K562 (cell line): ENCODE data around the gene KCNN3. TPM values are rescaled to one million over a fixed set of nuclear protein-coding genes. Genes with fewer than 3 reads are reported as not detected.

ENCODE experiments used
- ATAC-seq: fragments of 200-7000 bp; cut with Tn5 transposase; 3 replicates; pipeline ENCODE4 v1.9.1; 2020; ENCODE audit warnings: moderate library complexity
- BruUV-seq: library from RNA; stranded (reverse); fragments of 400-500 nt; replicated peaks from 2 replicates; lab custom pipeline; 2021; lab: Mats Ljungman, UMichigan
- CTCF ChIA-PET: fragments of 300-600 bp; formaldehyde crosslinking; extraction: SDS; loops from one replicate; lab custom pipeline; 2021; ENCODE audit warnings: low intra/inter-chr PET ratio; lab: Yijun Ruan, JAX
- POLR2A ChIA-PET: fragments of 300-600, 350-650 bp; sonication (Branson Sonifier 250); formaldehyde crosslinking; extraction: SDS; loops from one replicate; lab custom pipeline; 2021; ENCODE audit warnings: antibody characterized with exemption, inconsistent platforms; lab: Yijun Ruan, JAX
- DNase-seq, 4 experiments: peaks; one replicate each; pipeline versions ENCODE4 v3.0.0 to v3.0.0-alpha.2; 2011 to 2018; ENCODE audit warnings: low spot score in 3 of 4, mixed read lengths in 3 of 4; ENCODE audit errors: extremely low read depth in 1 of 4
- FAIRE-seq: peaks from 2 replicates; lab custom pipeline; 2011; peaks lifted over from hg19 to GRCh38; lab: Jason Lieb, UNC
- H2AFZ ChIP-seq: 2 replicates; pipeline ENCODE4 v1.6.0; 2011; ENCODE audit warnings: low read depth, low read length, control low read depth, inconsistent platforms
- H3K27ac ChIP-seq: fragments of 200-600 bp; 3 replicates; pipeline ENCODE4 v1.8.0; 2011; ENCODE audit warnings: low read depth, mild to moderate bottlenecking, control low read depth, inconsistent platforms, low read length, moderate library complexity, mixed read lengths; ENCODE audit errors: extremely low read depth
- H3K27me3 ChIP-seq, 2 experiments: fragments of 300-600 bp in 1 of 2; 2 replicates in 1 of 2; 3 replicates in 1 of 2; pipeline versions ENCODE4 v1.6.0 to v1.8.0; 2011; ENCODE audit warnings: inconsistent platforms in 2 of 2, low read length in 2 of 2, mild to moderate bottlenecking in 1 of 2, mixed read lengths in 1 of 2, moderate library complexity in 1 of 2; ENCODE audit not compliant: control insufficient read depth in 2 of 2, insufficient read depth in 2 of 2
- H3K36me3 ChIP-seq: fragments of 300-600 bp; 3 replicates; pipeline ENCODE4 v1.8.0; 2011; ENCODE audit warnings: mild to moderate bottlenecking, low read length, inconsistent platforms; ENCODE audit not compliant: control insufficient read depth, insufficient read depth
- H3K4me1 ChIP-seq, 2 experiments: fragments of 200-600 bp in 1 of 2; replicated peaks in 1 of 2; 2 replicates in 1 of 2; 3 replicates in 1 of 2; pipeline versions ENCODE4 v1.5.1 to v1.8.0; 2011; ENCODE audit warnings: inconsistent platforms in 2 of 2, low read length in 2 of 2, mild to moderate bottlenecking in 1 of 2, mixed read lengths in 1 of 2, moderate library complexity in 1 of 2; ENCODE audit not compliant: control insufficient read depth in 2 of 2, insufficient read depth in 2 of 2
- H3K4me2 ChIP-seq: 2 replicates; pipeline ENCODE4 v1.6.1; 2011; ENCODE audit warnings: low read length, control low read depth, inconsistent platforms, mixed read lengths; ENCODE audit not compliant: insufficient read depth
- H3K4me3 ChIP-seq: fragments of 200-600 bp; sonication (generic), shearing (Covaris generic); 2 replicates; pipeline ENCODE4 v1.5.1; 2016; ENCODE audit warnings: control low read depth, inconsistent platforms
- H3K79me2 ChIP-seq: fragments of 200-600 bp; 3 replicates; pipeline ENCODE4 v1.8.0; 2011; ENCODE audit warnings: low read length, inconsistent platforms; ENCODE audit not compliant: control insufficient read depth, insufficient read depth
- H3K9ac ChIP-seq, 2 experiments: 2 replicates each; pipeline versions ENCODE4 v1.6.0 to v1.6.1; 2011; ENCODE audit warnings: low read depth in 2 of 2, low read length in 2 of 2, control low read depth in 1 of 2, inconsistent platforms in 1 of 2, mild to moderate bottlenecking in 1 of 2, mixed read lengths in 1 of 2; ENCODE audit not compliant: insufficient read depth in 1 of 2
- H3K9me1 ChIP-seq: one replicate; pipeline ENCODE4 v1.6.0; 2011; ENCODE audit warnings: inconsistent platforms, mild to moderate bottlenecking, low read length, moderate library complexity; ENCODE audit not compliant: control insufficient read depth, insufficient read depth
- H3K9me3 ChIP-seq: replicated peaks from 2 replicates; pipeline ENCODE4 v1.5.1; 2011; ENCODE audit warnings: low read depth, low read length, inconsistent platforms; ENCODE audit not compliant: control insufficient read depth, insufficient read depth
- H4K20me1 ChIP-seq: replicated peaks from 2 replicates; pipeline ENCODE4 v1.6.1; 2011; ENCODE audit warnings: low read length, inconsistent platforms, mixed read lengths; ENCODE audit not compliant: control insufficient read depth, insufficient read depth
- CBX2 ChIP-seq: fragments of 200-600 bp; sonication (generic); IDR thresholded peaks from one replicate; pipeline ENCODE4 v1.6.1; 2012; ENCODE audit warnings: mild to moderate bottlenecking, low read length, inconsistent platforms; ENCODE audit not compliant: insufficient read depth, poor library complexity, severe bottlenecking
- KDM1A ChIP-seq, 2 experiments: fragments of 450-650 bp; IDR thresholded peaks; 2 replicates each; pipeline ENCODE4 v1.6.1; 2016; ENCODE audit warnings: mild to moderate bottlenecking in 2 of 2
- RCOR1 ChIP-seq, 2 experiments: IDR thresholded peaks; 2 replicates each; pipeline ENCODE4 v1.6.1; 2012; ENCODE audit warnings: low read depth in 2 of 2, low read length in 2 of 2, borderline replicate concordance in 1 of 2, improper control_type of control experiment in 1 of 2
- WGBS: fragments of 100-300 bp; shearing (Covaris generic); methylation state at CpG from one replicate; pipeline ENCODE4 v1.1.6; 2016; ENCODE audit warnings: low coverage, mixed read lengths; ENCODE audit not compliant: insufficient coverage; ENCODE audit errors: missing lambda C conversion rate; 5-methylcytosine and 5-hydroxymethylcytosine counted together
- in situ Hi-C: fragments of 300-500 bp; cut with MboI; formaldehyde crosslinking; loops from 4 replicates; pipeline ENCODE4 v1.15.0; 2018; ENCODE audit warnings: inconsistent platforms, mixed read lengths
- intact Hi-C: fragments of 100-400 bp; cut with micrococcal nuclease; formaldehyde crosslinking; loops from 2 replicates; pipeline ENCODE4 v1.14.2; 2022
- polyA plus RNA-seq, 8 experiments: library from polyadenylated mRNA; depleted of rRNA in 4 of 8; stranded (reverse) in 5 of 8; unstranded in 3 of 8; fragments of >200 nt; fragmentation: Nextera tagmentation in 2 of 8; fragmentation: Illumina TruSeq in 1 of 8; extraction: Ambion mirVana in 2 of 8; extraction: Trizol in 1 of 8; gene quantifications; 2 replicates each; pipeline versions ENCODE4 v1.2.1 to v1.2.3, GENCODE V29; 2011 to 2014; ENCODE audit warnings: inconsistent platforms in 1 of 8, missing spikeins in 1 of 8
- total RNA-seq, 7 experiments: library from RNA; depleted of rRNA in 6 of 7; stranded (reverse); fragments of >200 nt in 6 of 7; fragmentation: Illumina TruSeq in 2 of 7; extraction: Trizol in 2 of 7; gene quantifications; 2 replicates each; pipeline versions ENCODE4 v1.2.1 to v1.2.3, GENCODE V29; 2011 to 2021; ENCODE audit warnings: low replicate concordance in 1 of 7
- TF ChIP-seq, protein P1 (sequence below), 3 experiments: fragments of 200-800 bp in 1 of 3; sonication (Bioruptor generic) in 1 of 3; sonication (generic) in 1 of 3; formaldehyde crosslinking in 1 of 3; IDR thresholded peaks; 2 replicates each; pipeline versions ENCODE4 v1.6.1 to v1.8.0; 2016 to 2022; ENCODE audit warnings: mild to moderate bottlenecking in 2 of 3, missing compliant biosample characterization in 2 of 3, missing genetic modification characterization in 2 of 3, missing genetic modification reagents in 1 of 3
- TF ChIP-seq, protein P2 (sequence below), 2 experiments: fragments of 450-650 bp in 1 of 2; sonication (generic) in 1 of 2; formaldehyde crosslinking in 1 of 2; IDR thresholded peaks in 1 of 2; conservative IDR thresholded peaks in 1 of 2; 2 replicates each; pipeline versions ENCODE4 v1.6.1 to v1.8.1; 2016 to 2023; ENCODE audit warnings: mild to moderate bottlenecking in 2 of 2, moderate library complexity in 2 of 2, inconsistent platforms in 1 of 2, missing genetic modification reagents in 1 of 2

KCNN3 gene
- total and polyA plus RNA-seq, 9 of the 15 experiments (the other 6 are each of a cell fraction or from before 2014, with no cell fraction given) = 0.02 to 0.03 TPM; not detected in 7

DNA sequence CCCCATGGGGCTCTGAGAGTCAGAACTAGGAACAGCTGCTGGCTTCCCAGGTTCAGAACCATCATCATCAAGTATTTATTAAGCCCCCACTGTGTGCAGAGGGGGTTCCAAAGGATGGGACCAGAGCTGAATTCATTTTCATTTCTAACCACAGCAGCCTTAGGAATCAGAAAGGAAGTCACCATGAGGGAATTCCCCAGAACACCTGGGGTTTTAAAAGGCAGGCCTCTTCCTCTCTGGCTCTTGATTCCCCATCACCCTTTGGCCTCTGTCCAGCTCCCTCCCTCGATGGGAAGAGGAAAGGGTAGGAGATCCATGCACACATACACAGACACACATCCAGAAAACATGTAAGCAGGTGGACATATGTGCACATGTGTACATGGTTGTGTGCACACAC, 1.3 kb upstream of the KCNN3 start:
- no peak overlapping the region for H3K9ac ChIP-seq
- H3K9me3 ChIP-seq = no peaks in the 10 kb centered on the region
- POLR2A ChIA-PET = no interaction called here
- DNase-seq (no peak), ATAC-seq (no peak), FAIRE-seq (no peak)
- no peak overlapping the region for H3K4me2 ChIP-seq
- H3K79me2 ChIP-seq = no peaks in the 10 kb centered on the region
- H3K36me3 ChIP-seq = no peaks in the 10 kb centered on the region
- TF ChIP-seq CBX2 = no peak
- 0 out of 4 replicates have a peak, but pooled peaks of 1 of the 2 experiments have one; percentile 13 for TF ChIP-seq KDM1A (IDR thresholded peaks at IDR 0.05)
- TF ChIP-seq RCOR1 (IDR thresholded peaks at IDR 0.05; ENCODE audit: borderline replicate concordance in 1 of 2, low read depth in 2 of 2, low read length in 2 of 2) = no peak
- 0% methylated on average over 1 of the region's 1 CpG for WGBS
- BruUV-seq = no TSS peak
- intact Hi-C loops = no loop called here
- peaks cover 17 to 21% of the 10 kb centered on the region in 2 experiments; a peak in 4 of 5 replicates for H3K27me3 ChIP-seq
- CTCF ChIA-PET = no interaction called here
- no peak overlapping the region for H3K27ac ChIP-seq
- no peaks in the 10 kb centered on the region for H3K9me1 ChIP-seq
- no peaks in the 10 kb centered on the region for H4K20me1 ChIP-seq
- no peak overlapping the region for H3K4me3 ChIP-seq
- H3K4me1 ChIP-seq = peaks cover 15 to 36% of the 10 kb centered on the region in 2 experiments
- no peak overlapping the region for H2AFZ ChIP-seq
- in situ Hi-C loops = no loop called here

DNA sequence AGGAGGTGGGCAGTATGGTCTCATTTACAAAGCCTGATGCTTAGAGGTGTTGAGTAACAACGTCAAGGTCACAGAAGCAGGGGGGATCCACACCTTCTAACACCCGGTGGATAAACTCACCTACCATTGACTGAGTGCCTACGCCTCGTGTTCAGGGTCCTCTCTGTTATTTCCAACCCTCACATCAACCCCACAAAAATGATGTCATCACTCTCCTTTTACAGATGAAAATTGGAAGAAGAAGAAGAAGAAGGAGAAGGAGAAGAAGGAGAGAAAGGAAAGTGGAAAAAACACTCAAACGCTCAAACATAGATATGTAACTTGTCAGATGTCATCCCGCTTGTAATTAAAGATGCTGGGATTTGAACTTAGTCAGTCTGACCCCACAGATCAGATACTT, 653 bp upstream of the KCNN3 start:
- peaks cover 21 to 37% of the 10 kb centered on the region in 2 experiments for H3K4me1 ChIP-seq
- TF ChIP-seq, protein P1, sequence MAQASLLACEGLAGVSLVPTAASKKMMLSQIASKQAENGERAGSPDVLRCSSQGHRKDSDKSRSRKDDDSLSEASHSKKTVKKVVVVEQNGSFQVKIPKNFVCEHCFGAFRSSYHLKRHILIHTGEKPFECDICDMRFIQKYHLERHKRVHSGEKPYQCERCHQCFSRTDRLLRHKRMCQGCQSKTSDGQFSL (CRISPR knock-in tag; IDR thresholded peaks at IDR 0.05) = no peak
- TF ChIP-seq, protein P1 (tag; IDR thresholded peaks at IDR 0.05) = no peak
- TF ChIP-seq, protein P2, sequence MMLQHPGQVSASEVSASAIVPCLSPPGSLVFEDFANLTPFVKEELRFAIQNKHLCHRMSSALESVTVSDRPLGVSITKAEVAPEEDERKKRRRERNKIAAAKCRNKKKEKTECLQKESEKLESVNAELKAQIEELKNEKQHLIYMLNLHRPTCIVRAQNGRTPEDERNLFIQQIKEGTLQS (IDR thresholded peaks at IDR 0.05) = peak; percentile 67
- TF ChIP-seq, protein P2 (CRISPR knock-in tag; conservative IDR thresholded peaks at IDR 0.05) = no peak
- H3K4me3 ChIP-seq = no peak overlapping the region
- H3K27ac ChIP-seq = no peak overlapping the region
- peak overlapping the region; percentile 77 for H3K4me2 ChIP-seq
- H3K9ac ChIP-seq = no peak overlapping the region
- H3K9me1 ChIP-seq = no peaks in the 10 kb centered on the region
- BruUV-seq = no TSS peak
- no peaks in the 10 kb centered on the region for H3K79me2 ChIP-seq
- H3K36me3 ChIP-seq = no peaks in the 10 kb centered on the region
- in situ Hi-C loops = no loop called here
- CTCF ChIA-PET = no interaction called here
- 46% methylated on average over 6 of the region's 6 CpGs for WGBS
- DNase-seq (no peak), ATAC-seq (no peak), FAIRE-seq (no peak)
- POLR2A ChIA-PET = interaction anchor here (0.6 to 0.9 kb wide), 4 partner anchors 14 to 296 kb away, joined by 3 to 4 read pairs (median 3); no protein-coding TSS in a partner anchor
- no peaks in the 10 kb centered on the region for H4K20me1 ChIP-seq
- H2AFZ ChIP-seq = peak overlapping the region; percentile 86
- intact Hi-C loops = no loop called here
- peaks cover 17 to 18% of the 10 kb centered on the region in 2 experiments; a peak in 4 of 5 replicates for H3K27me3 ChIP-seq
- H3K9me3 ChIP-seq = no peaks in the 10 kb centered on the region
